SK-N-SH treated with all-trans-retinoic acid at 6 μM for 48 hours (cell line): Measurements from ENCODE around the gene WFDC1.

ENCODE experiments used
- ATAC-seq: fragments of 200-7000 bp; cut with Tn5 transposase; 3 replicates; pipeline ENCODE4 v1.9.1; 2020; ENCODE audit warnings: mild to moderate bottlenecking, moderate library complexity
- ARNTL ChIP-seq: fragments of 450-650 bp; formaldehyde crosslinking; IDR thresholded peaks from 2 replicates; pipeline ENCODE4 v1.5.0; 2020; ENCODE audit warnings: low read depth, mild to moderate bottlenecking, moderate library complexity, borderline replicate concordance
- BACH2 ChIP-seq: fragments of 250-450 bp; sonication (Bioruptor Pico); IDR thresholded peaks from 2 replicates; pipeline ENCODE4 v1.9.0; 2021; ENCODE audit warnings: mild to moderate bottlenecking, borderline replicate concordance
- CSDC2 ChIP-seq: fragments of 250-450 bp; sonication (Bioruptor Pico); IDR thresholded peaks from 2 replicates; pipeline ENCODE4 v1.5.0; 2020; ENCODE audit warnings: mild to moderate bottlenecking, moderate library complexity
- ESRRG ChIP-seq: fragments of 250-450 bp; sonication (Bioruptor Pico); IDR thresholded peaks from 2 replicates; pipeline ENCODE4 v1.6.1; 2021; ENCODE audit warnings: mild to moderate bottlenecking
- GLIS3 ChIP-seq: fragments of 250-450 bp; sonication (Bioruptor Pico); IDR thresholded peaks from 2 replicates; pipeline ENCODE4 v1.5.0; 2020; ENCODE audit warnings: mild to moderate bottlenecking, moderate library complexity
- ISL1 ChIP-seq: fragments of 250-450 bp; sonication (Bioruptor Pico); IDR thresholded peaks from 2 replicates; pipeline ENCODE4 v2.1.2; 2022; ENCODE audit warnings: mild to moderate bottlenecking, moderate library complexity
- OSR1 ChIP-seq: fragments of 250-450 bp; sonication (Bioruptor Pico); IDR thresholded peaks from 2 replicates; pipeline ENCODE4 v1.8.0; 2022; ENCODE audit warnings: moderate library complexity, mild to moderate bottlenecking, inconsistent platforms
- PPARA ChIP-seq: fragments of 250-450 bp; sonication (Bioruptor Pico); IDR thresholded peaks from 2 replicates; pipeline ENCODE4 v1.5.0; 2020; ENCODE audit warnings: mild to moderate bottlenecking, borderline replicate concordance
- RARB ChIP-seq: fragments of 250-450 bp; sonication (Bioruptor Pico); IDR thresholded peaks from 2 replicates; pipeline ENCODE4 v1.8.0; 2021; ENCODE audit warnings: mild to moderate bottlenecking, moderate library complexity
- TCF4 ChIP-seq: fragments of 250-450 bp; sonication (Bioruptor Pico); IDR thresholded peaks from 2 replicates; pipeline ENCODE4 v1.8.0; 2021; ENCODE audit warnings: mild to moderate bottlenecking, moderate library complexity, borderline replicate concordance
- TOX ChIP-seq: fragments of 250-450 bp; sonication (Bioruptor Pico); IDR thresholded peaks from 2 replicates; pipeline ENCODE4 v1.8.0; 2021; ENCODE audit warnings: mild to moderate bottlenecking, moderate library complexity, borderline replicate concordance
- ZC3H10 ChIP-seq: fragments of 250-450 bp; sonication (Bioruptor Pico); IDR thresholded peaks from 2 replicates; pipeline ENCODE4 v1.5.1; 2021; ENCODE audit warnings: mild to moderate bottlenecking, moderate library complexity
- ZFP3 ChIP-seq: fragments of 250-450 bp; sonication (Bioruptor Pico); IDR thresholded peaks from 2 replicates; pipeline ENCODE4 v1.5.0; 2020; ENCODE audit warnings: mild to moderate bottlenecking, moderate library complexity
- ZFP30 ChIP-seq: fragments of 450-650 bp; formaldehyde crosslinking; IDR thresholded peaks from 2 replicates; pipeline ENCODE4 v1.5.0; 2022; ENCODE audit warnings: mild to moderate bottlenecking, moderate library complexity
- ZNF565 ChIP-seq: fragments of 450-650 bp; formaldehyde crosslinking; conservative IDR thresholded peaks from 2 replicates; pipeline ENCODE4 v1.5.0; 2020; ENCODE audit warnings: low read depth, mild to moderate bottlenecking, moderate library complexity
- ZNF70 ChIP-seq: fragments of 450-650 bp; formaldehyde crosslinking; IDR thresholded peaks from 2 replicates; pipeline ENCODE4 v1.5.0; 2020; ENCODE audit warnings: mild to moderate bottlenecking, moderate library complexity
- ZNF8 ChIP-seq: fragments of 450-650 bp; formaldehyde crosslinking; IDR thresholded peaks from 2 replicates; pipeline ENCODE4 v1.5.0; 2020; ENCODE audit warnings: mild to moderate bottlenecking, moderate library complexity
- TF ChIP-seq, protein P1 (sequence below): fragments of 250-450 bp; sonication (Bioruptor Pico); IDR thresholded peaks from 2 replicates; pipeline ENCODE4 v1.5.0; 2020; ENCODE audit warnings: mild to moderate bottlenecking, moderate library complexity
- TF ChIP-seq, protein P2 (sequence below): fragments of 250-450 bp; sonication (Bioruptor Pico); IDR thresholded peaks from 2 replicates; pipeline ENCODE4 v1.8.0; 2020; ENCODE audit warnings: mild to moderate bottlenecking, moderate library complexity, borderline replicate concordance
- TF ChIP-seq, protein P3 (sequence below): fragments of 250-450 bp; sonication (Bioruptor Pico); IDR thresholded peaks from 2 replicates; pipeline ENCODE4 v1.5.1; 2021; ENCODE audit warnings: mild to moderate bottlenecking, moderate library complexity
- TF ChIP-seq, protein P4 (sequence below): fragments of 250-450 bp; sonication (Bioruptor Pico); IDR thresholded peaks from 2 replicates; pipeline ENCODE4 v1.5.1; 2020; ENCODE audit warnings: low read depth, mild to moderate bottlenecking, moderate library complexity
- TF ChIP-seq, protein P5 (sequence below): fragments of 250-450 bp; sonication (Bioruptor Pico); IDR thresholded peaks from 2 replicates; pipeline ENCODE4 v1.8.0; 2021; ENCODE audit warnings: low read depth, mild to moderate bottlenecking, moderate library complexity, borderline replicate concordance

Gene WFDC1

DNA sequence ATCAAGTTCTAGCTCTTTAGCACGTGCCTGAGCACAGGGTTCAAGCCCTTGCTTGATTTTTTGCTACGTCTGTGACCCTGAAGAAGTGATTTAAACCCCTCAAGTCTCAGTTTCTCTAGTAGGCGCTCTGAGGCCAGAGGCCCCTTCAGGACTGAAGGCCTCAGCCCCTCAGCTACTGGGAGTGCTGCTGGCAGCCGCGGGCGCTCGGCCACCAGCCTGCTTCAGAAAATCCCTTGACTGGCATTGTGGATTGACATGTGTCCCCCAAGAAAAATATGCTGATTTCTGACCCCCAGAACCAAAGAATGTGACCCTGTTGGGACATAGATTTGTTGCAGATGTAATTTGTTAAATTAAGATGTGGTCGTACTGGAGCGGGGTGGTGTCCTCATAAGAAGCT, 20.2 kb upstream of the WFDC1 start:
- no peak for ATAC-seq
- TF ChIP-seq, protein P1, sequence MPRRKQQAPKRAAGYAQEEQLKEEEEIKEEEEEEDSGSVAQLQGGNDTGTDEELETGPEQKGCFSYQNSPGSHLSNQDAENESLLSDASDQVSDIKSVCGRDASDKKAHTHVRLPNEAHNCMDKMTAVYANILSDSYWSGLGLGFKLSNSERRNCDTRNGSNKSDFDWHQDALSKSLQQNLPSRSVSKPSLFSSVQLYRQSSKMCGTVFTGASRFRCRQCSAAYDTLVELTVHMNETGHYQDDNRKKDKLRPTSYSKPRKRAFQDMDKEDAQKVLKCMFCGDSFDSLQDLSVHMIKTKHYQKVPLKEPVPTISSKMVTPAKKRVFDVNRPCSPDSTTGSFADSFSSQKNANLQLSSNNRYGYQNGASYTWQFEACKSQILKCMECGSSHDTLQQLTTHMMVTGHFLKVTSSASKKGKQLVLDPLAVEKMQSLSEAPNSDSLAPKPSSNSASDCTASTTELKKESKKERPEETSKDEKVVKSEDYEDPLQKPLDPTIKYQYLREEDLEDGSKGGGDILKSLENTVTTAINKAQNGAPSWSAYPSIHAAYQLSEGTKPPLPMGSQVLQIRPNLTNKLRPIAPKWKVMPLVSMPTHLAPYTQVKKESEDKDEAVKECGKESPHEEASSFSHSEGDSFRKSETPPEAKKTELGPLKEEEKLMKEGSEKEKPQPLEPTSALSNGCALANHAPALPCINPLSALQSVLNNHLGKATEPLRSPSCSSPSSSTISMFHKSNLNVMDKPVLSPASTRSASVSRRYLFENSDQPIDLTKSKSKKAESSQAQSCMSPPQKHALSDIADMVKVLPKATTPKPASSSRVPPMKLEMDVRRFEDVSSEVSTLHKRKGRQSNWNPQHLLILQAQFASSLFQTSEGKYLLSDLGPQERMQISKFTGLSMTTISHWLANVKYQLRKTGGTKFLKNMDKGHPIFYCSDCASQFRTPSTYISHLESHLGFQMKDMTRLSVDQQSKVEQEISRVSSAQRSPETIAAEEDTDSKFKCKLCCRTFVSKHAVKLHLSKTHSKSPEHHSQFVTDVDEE (CRISPR knock-in tag): no peak
- TF ChIP-seq ZC3H10 (CRISPR knock-in tag) (no peak), RARB (CRISPR knock-in tag) (no peak), ZNF565 (CRISPR knock-in tag) (no peak), TOX (CRISPR knock-in tag) (no peak), ISL1 (no peak), ZFP30 (CRISPR knock-in tag) (no peak), ZNF70 (CRISPR knock-in tag) (no peak), OSR1 (no peak), ZNF8 (no peak), ARNTL (no peak), GLIS3 (CRISPR knock-in tag) (no peak), ESRRG (CRISPR knock-in tag) (no peak), BACH2 (CRISPR knock-in tag) (no peak)
- TF ChIP-seq, protein P2, sequence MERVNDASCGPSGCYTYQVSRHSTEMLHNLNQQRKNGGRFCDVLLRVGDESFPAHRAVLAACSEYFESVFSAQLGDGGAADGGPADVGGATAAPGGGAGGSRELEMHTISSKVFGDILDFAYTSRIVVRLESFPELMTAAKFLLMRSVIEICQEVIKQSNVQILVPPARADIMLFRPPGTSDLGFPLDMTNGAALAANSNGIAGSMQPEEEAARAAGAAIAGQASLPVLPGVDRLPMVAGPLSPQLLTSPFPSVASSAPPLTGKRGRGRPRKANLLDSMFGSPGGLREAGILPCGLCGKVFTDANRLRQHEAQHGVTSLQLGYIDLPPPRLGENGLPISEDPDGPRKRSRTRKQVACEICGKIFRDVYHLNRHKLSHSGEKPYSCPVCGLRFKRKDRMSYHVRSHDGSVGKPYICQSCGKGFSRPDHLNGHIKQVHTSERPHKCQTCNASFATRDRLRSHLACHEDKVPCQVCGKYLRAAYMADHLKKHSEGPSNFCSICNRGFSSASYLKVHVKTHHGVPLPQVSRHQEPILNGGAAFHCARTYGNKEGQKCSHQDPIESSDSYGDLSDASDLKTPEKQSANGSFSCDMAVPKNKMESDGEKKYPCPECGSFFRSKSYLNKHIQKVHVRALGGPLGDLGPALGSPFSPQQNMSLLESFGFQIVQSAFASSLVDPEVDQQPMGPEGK (CRISPR knock-in tag): no peak
- TF ChIP-seq, protein P3, sequence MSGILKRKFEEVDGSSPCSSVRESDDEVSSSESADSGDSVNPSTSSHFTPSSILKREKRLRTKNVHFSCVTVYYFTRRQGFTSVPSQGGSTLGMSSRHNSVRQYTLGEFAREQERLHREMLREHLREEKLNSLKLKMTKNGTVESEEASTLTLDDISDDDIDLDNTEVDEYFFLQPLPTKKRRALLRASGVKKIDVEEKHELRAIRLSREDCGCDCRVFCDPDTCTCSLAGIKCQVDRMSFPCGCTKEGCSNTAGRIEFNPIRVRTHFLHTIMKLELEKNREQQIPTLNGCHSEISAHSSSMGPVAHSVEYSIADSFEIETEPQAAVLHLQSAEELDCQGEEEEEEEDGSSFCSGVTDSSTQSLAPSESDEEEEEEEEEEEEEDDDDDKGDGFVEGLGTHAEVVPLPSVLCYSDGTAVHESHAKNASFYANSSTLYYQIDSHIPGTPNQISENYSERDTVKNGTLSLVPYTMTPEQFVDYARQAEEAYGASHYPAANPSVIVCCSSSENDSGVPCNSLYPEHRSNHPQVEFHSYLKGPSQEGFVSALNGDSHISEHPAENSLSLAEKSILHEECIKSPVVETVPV: no peak
- TF ChIP-seq, protein P4, sequence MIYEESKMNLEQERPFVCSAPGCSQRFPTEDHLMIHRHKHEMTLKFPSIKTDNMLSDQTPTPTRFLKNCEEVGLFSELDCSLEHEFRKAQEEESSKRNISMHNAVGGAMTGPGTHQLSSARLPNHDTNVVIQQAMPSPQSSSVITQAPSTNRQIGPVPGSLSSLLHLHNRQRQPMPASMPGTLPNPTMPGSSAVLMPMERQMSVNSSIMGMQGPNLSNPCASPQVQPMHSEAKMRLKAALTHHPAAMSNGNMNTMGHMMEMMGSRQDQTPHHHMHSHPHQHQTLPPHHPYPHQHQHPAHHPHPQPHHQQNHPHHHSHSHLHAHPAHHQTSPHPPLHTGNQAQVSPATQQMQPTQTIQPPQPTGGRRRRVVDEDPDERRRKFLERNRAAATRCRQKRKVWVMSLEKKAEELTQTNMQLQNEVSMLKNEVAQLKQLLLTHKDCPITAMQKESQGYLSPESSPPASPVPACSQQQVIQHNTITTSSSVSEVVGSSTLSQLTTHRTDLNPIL (CRISPR knock-in tag): no peak
- TF ChIP-seq, protein P5, sequence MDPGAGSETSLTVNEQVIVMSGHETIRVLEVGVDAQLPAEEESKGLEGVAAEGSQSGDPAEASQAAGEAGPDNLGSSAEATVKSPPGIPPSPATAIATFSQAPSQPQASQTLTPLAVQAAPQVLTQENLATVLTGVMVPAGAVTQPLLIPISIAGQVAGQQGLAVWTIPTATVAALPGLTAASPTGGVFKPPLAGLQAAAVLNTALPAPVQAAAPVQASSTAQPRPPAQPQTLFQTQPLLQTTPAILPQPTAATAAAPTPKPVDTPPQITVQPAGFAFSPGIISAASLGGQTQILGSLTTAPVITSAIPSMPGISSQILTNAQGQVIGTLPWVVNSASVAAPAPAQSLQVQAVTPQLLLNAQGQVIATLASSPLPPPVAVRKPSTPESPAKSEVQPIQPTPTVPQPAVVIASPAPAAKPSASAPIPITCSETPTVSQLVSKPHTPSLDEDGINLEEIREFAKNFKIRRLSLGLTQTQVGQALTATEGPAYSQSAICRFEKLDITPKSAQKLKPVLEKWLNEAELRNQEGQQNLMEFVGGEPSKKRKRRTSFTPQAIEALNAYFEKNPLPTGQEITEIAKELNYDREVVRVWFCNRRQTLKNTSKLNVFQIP: no peak

DNA sequence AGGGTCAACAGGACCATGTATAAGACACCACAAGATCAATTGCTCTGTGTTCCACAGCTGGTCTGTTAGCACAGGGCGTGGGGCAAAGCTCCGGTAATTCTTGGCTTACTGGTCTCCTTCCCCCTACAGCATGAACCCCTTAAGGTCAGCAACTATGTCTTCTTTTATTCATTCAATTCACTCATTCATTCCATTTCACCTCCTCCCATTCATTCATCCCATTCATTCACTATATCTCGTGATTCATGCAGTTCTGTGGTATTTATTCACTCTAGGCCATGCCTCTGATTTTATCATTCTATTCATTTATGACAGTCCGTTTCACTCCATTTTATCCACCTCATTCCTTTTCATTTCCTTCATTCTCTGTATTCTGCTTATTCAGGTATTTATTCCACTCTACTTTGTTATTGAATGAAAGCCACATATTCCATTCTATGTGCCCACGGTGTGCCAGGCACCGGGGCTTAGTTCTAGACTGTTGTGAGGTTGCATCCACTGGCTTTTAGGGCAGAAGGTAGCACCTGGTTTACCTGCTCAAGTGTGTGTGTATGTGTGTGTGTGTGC, 19.0 kb upstream of the WFDC1 start:
- ATAC-seq: no peak
- TF ChIP-seq GLIS3 (CRISPR knock-in tag) (no peak), CSDC2 (no peak), ZNF8 (no peak), ZFP3 (no peak), ISL1 (no peak), RARB (CRISPR knock-in tag) (no peak), ZNF70 (CRISPR knock-in tag) (no peak), OSR1 (no peak), TOX (CRISPR knock-in tag) (no peak), PPARA (CRISPR knock-in tag) (no peak), ZFP30 (CRISPR knock-in tag) (no peak), ZC3H10 (CRISPR knock-in tag) (no peak), TCF4 (CRISPR knock-in tag) (no peak), ARNTL (no peak), ESRRG (CRISPR knock-in tag) (no peak), BACH2 (CRISPR knock-in tag) (no peak), ZNF565 (CRISPR knock-in tag) (no peak)
- TF ChIP-seq, protein P1 (CRISPR knock-in tag): no peak
- TF ChIP-seq, protein P2 (CRISPR knock-in tag): no peak
- TF ChIP-seq, protein P5: no peak
- TF ChIP-seq, all 23 proteins: peak for 0
